GM18519 (cell line): Measurements from ENCODE around the gene PALD1.
"Not testable (repeated sequence)": the region's sequence is repeated elsewhere in the genome, so short reads cannot be mapped to it uniquely, and the experiment has no call there.

Experiments used
- ATAC-seq: cut with Tn5 transposase; IDR thresholded peaks from one replicate; pipeline ENCODE4 v1.9.1; 2021; ENCODE audit warnings: mild to moderate bottlenecking, moderate library complexity; ENCODE audit not compliant: unreplicated experiment, low FRiP score

Gene PALD1

GRCh38 chr10:70599319-70599718 is 120.8 kb downstream of the PALD1 start:
- ATAC-seq: no peak

- ATAC-seq: no peak
Observed at GRCh38 chr10:70599791-70600190, 121.2 kb downstream of the PALD1 start.

- ATAC-seq: no peak
Observed at GRCh38 chr10:70600512-70601395, 122.2 kb downstream of the PALD1 start.

GRCh38 chr10:70601746-70602145 is 123.2 kb downstream of the PALD1 start:
- no peak for ATAC-seq

GRCh38 chr10:70602665-70603448 is 124.3 kb downstream of the PALD1 start, which contains the start of gene PRF1:
Gene PRF1, minus strand, starts transcription at chr10:70602741. Its CDS starts 1,839 bp downstream, at chr10:70600902.
- ATAC-seq: no peak

GRCh38 chr10:70603449-70603801 is 124.9 kb downstream of the PALD1 start:
- ATAC-seq: no peak

- no peak for ATAC-seq
Observed at GRCh38 chr10:70604106-70604505, 125.5 kb downstream of the PALD1 start.

- ATAC-seq: no peak
Observed at GRCh38 chr10:70605161-70605560, 126.6 kb downstream of the PALD1 start.

- ATAC-seq: no peak
Observed at GRCh38 chr10:70607936-70608335, 129.4 kb downstream of the PALD1 start.

GRCh38 chr10:70613941-70614340 is 135.4 kb downstream of the PALD1 start:
- ATAC-seq: no peak

- not testable (repeated sequence) for ATAC-seq
Observed at GRCh38 chr10:70614364-70614763, 135.8 kb downstream of the PALD1 start.

- no peak for ATAC-seq
Observed at GRCh38 chr10:70615211-70615610, 136.6 kb downstream of the PALD1 start.

GRCh38 chr10:70615784-70616522 is 137.4 kb downstream of the PALD1 start:
- no peak for ATAC-seq

- no peak for ATAC-seq
Observed at GRCh38 chr10:70616761-70617160, 138.2 kb downstream of the PALD1 start.
